Erythroblast (primary cell): Measurements from ENCODE around the gene TACSTD2.

Experiments
- GATA1 ChIP-seq: IDR thresholded peaks from 2 replicates; pipeline ENCODE4 v1.6.1; 2011; ENCODE audit warnings: low read depth, mild to moderate bottlenecking, control low read depth, low read length, moderate library complexity
- POLR2A ChIP-seq: IDR thresholded peaks from 2 replicates; pipeline ENCODE4 v1.6.1; 2011; ENCODE audit warnings: mild to moderate bottlenecking, low read length

- no peak for TF ChIP-seq POLR2A
- no peak for TF ChIP-seq GATA1
Measured at GRCh38 chr1:58580186-58580585, 3.1 kb upstream of the TACSTD2 start.
